RWPE2 (cell line): ENCODE results near the gene NECTIN4.

Source experiments
- ATAC-seq: fragments of 200-7000 bp; cut with Tn5 transposase; 3 replicates; pipeline ENCODE4 v1.9.1; 2021; ENCODE audit warnings: low read depth
- DNase-seq: peaks from one replicate; pipeline ENCODE4 v3.0.0-alpha.2; 2020; ENCODE audit warnings: low spot score
- H3K27ac ChIP-seq: fragments of 450-650 bp; 2 replicates; pipeline ENCODE4 v1.5.1; 2017; ENCODE audit warnings: mild to moderate bottlenecking; ENCODE audit not compliant: poor library complexity, severe bottlenecking
- H3K27me3 ChIP-seq: fragments of 250-450 bp; sonication (Bioruptor Pico); 2 replicates; pipeline ENCODE4 v1.5.1; 2021; ENCODE audit warnings: mild to moderate bottlenecking, moderate library complexity; ENCODE audit not compliant: insufficient read depth, poor library complexity, severe bottlenecking
- H3K36me3 ChIP-seq: fragments of 250-450 bp; sonication (Bioruptor Pico); 2 replicates; pipeline ENCODE4 v1.5.1; 2020; ENCODE audit warnings: low read depth, mild to moderate bottlenecking, moderate library complexity
- H3K4me1 ChIP-seq: fragments of 250-450 bp; sonication (Bioruptor Pico); 2 replicates; pipeline ENCODE4 v1.5.1; 2021; ENCODE audit warnings: mild to moderate bottlenecking, moderate library complexity; ENCODE audit not compliant: insufficient read depth, poor library complexity, severe bottlenecking
- H3K4me3 ChIP-seq: fragments of 250-450 bp; sonication (Bioruptor Pico); 2 replicates; pipeline ENCODE4 v1.5.1; 2021; ENCODE audit warnings: mild to moderate bottlenecking, moderate library complexity; ENCODE audit not compliant: severe bottlenecking
- H3K9me3 ChIP-seq: fragments of 250-450 bp; sonication (Bioruptor Pico); 2 replicates; pipeline ENCODE4 v1.5.1; 2021; ENCODE audit warnings: mild to moderate bottlenecking, moderate library complexity; ENCODE audit not compliant: severe bottlenecking
- TF ChIP-seq, protein P1 (sequence below): fragments of 450-650 bp; IDR thresholded peaks from one replicate; pipeline ENCODE4 v1.5.1; 2017; ENCODE audit warnings: mild to moderate bottlenecking, moderate library complexity; ENCODE audit not compliant: poor library complexity, severe bottlenecking

The NECTIN4 gene

DNA sequence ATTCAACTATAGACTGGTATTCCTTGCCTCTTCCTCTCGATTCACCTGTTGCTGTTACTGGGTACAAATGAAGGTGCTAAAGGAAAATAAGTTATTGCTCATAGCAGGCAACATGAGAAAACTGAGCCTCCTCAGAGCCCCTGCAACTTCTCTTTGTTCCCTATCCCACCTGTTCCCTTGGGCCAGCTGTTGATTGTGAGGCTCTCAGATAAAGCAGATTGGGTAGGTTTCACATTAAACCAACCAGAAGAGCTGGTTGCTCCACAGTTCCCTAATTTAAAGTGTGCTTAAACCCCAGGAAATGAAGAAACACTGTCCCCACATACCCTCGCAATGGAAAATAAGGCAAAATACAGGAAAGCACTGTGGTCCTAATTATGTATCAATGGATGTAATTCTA lies 38.3 kb upstream of the NECTIN4 start:
- DNase-seq, result no peak

DNA sequence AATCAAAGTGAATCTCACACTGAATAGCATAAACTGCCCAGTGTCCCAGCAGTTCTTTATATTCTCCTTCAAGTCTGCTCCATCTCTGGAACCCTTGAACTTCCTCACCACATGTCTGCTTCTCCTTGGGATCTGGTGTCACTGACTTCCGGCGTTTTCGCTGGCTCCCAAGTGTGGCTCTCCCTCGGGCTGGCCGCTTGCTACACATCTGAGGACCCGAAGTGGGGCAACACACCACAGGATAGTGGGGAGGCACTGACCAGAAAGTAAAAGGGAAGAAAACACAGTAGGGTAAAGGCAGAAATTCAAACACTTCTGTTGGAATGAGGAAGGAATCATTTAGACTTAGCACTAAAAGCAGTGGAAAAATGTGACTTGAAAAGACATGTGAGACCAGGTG lies 33.6 kb upstream of the NECTIN4 start:
- no peaks in the 10 kb centered on the region for H3K9me3 ChIP-seq
- TF ChIP-seq, protein P1, sequence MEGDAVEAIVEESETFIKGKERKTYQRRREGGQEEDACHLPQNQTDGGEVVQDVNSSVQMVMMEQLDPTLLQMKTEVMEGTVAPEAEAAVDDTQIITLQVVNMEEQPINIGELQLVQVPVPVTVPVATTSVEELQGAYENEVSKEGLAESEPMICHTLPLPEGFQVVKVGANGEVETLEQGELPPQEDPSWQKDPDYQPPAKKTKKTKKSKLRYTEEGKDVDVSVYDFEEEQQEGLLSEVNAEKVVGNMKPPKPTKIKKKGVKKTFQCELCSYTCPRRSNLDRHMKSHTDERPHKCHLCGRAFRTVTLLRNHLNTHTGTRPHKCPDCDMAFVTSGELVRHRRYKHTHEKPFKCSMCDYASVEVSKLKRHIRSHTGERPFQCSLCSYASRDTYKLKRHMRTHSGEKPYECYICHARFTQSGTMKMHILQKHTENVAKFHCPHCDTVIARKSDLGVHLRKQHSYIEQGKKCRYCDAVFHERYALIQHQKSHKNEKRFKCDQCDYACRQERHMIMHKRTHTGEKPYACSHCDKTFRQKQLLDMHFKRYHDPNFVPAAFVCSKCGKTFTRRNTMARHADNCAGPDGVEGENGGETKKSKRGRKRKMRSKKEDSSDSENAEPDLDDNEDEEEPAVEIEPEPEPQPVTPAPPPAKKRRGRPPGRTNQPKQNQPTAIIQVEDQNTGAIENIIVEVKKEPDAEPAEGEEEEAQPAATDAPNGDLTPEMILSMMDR, result no peak
- H3K4me3 ChIP-seq, result no peak overlapping the region
- H3K4me1 ChIP-seq, result peaks cover 10% of the 10 kb centered on the region
- no peak for DNase-seq
- no peak for ATAC-seq
- no peak overlapping the region for H3K27ac ChIP-seq
- no peaks in the 10 kb centered on the region for H3K27me3 ChIP-seq
- H3K36me3 ChIP-seq, result peaks cover 83% of the 10 kb centered on the region

More for the DNA sequence above, 38.3 kb upstream of the NECTIN4 start:
- H3K27me3 ChIP-seq, result no peaks in the 10 kb centered on the region
- H3K36me3 ChIP-seq, result peaks cover 74% of the 10 kb centered on the region
- TF ChIP-seq, protein P1, result no peak
- H3K9me3 ChIP-seq, result no peaks in the 10 kb centered on the region
- peaks cover 3% of the 10 kb centered on the region for H3K4me1 ChIP-seq
- no peak overlapping the region for H3K4me3 ChIP-seq
- no peak overlapping the region for H3K27ac ChIP-seq
- no peak for ATAC-seq

DNA sequence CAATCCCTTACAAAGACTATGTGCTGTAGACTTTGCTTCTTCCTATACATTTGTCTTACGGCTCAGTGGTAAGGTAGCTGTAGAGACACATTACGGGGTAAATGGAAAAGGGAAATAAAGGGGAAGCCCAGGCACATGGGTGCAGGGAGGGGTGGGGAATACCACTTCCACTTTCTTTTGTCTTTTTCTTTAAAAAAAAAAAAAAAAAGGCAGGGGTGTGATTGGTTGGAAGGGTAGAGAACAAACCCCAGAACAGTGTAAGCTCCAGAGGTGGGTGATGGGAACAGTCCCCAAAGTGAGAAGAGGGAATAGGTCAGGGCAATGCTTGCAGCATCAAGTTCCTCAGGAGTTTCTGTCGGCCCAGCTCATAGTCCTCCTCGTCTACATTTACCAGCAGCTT lies 32.5 kb upstream of the NECTIN4 start:
- no peaks in the 10 kb centered on the region for H3K9me3 ChIP-seq

DNA sequence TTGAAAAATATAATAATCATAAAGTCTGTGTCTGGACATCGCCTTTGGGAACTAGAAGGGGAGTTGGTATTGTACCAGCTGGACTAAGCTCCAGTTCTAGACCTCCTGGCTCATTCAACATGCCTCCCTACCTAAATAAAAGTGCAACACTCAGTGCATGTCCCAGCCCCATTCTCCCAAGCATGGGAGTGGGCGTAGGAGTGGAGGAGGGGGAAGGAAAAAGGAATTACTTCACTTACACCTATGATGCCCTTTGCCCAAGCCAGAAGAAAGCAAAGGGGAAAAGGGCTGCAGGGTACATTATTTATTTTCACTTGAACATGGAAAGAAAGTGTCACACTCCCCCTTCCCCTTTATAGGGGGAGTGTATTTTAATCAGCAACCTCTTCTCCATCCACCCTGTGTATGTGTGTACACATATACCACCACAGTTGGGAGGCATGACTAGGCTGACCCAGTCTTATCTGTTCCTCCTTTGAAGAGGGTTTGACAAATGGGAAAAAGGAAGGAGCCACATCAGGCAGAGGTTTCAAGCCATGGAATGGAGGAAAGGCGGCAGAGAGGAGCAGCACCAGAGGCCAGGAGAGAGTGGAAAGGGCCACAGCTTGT lies 31.8 kb upstream of the NECTIN4 start:
- no peak overlapping the region for H3K27ac ChIP-seq
- H3K36me3 ChIP-seq, result peaks cover 71% of the 10 kb centered on the region
- DNase-seq (no peak), ATAC-seq (no peak)
- H3K9me3 ChIP-seq, result no peaks in the 10 kb centered on the region
- H3K4me1 ChIP-seq, result peaks cover 16% of the 10 kb centered on the region
- no peak overlapping the region for H3K4me3 ChIP-seq
- H3K27me3 ChIP-seq, result no peaks in the 10 kb centered on the region
- TF ChIP-seq, protein P1, result no peak

More for the DNA sequence above, 32.5 kb upstream of the NECTIN4 start:
- TF ChIP-seq, protein P1, result no peak
- ATAC-seq (no peak), DNase-seq (no peak)
- Histone ChIP-seq H3K36me3 (peaks cover 72% of the 10 kb centered on the region), H3K4me1 (peaks cover 11% of the 10 kb centered on the region), H3K27me3 (no peaks in the 10 kb centered on the region), H3K27ac (no peak overlapping the region), H3K4me3 (no peak overlapping the region)
